Measurements from ENCODE around the gene KRABD2.

DNA sequence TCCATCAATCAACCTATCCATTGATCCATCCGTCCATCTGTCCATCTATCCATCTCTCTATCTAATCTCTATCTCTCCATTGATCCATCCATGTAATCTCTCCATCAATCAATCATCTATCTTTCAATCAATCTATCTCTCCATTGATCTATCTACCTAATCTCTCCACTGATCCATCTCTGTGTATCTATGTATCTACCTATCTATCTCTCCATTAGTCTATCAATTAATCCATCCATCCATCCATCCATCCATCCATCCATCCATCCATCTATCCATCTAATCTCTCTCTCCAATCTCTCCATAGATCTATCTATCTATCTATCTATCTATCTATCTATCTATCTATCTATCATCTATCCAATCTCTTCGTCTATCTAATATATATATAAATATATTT is 24.6 kb upstream of the KRABD2 start:
- TF ChIP-seq, protein P1, sequence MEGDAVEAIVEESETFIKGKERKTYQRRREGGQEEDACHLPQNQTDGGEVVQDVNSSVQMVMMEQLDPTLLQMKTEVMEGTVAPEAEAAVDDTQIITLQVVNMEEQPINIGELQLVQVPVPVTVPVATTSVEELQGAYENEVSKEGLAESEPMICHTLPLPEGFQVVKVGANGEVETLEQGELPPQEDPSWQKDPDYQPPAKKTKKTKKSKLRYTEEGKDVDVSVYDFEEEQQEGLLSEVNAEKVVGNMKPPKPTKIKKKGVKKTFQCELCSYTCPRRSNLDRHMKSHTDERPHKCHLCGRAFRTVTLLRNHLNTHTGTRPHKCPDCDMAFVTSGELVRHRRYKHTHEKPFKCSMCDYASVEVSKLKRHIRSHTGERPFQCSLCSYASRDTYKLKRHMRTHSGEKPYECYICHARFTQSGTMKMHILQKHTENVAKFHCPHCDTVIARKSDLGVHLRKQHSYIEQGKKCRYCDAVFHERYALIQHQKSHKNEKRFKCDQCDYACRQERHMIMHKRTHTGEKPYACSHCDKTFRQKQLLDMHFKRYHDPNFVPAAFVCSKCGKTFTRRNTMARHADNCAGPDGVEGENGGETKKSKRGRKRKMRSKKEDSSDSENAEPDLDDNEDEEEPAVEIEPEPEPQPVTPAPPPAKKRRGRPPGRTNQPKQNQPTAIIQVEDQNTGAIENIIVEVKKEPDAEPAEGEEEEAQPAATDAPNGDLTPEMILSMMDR (conservative IDR thresholded peaks at IDR 0.05; ENCODE audit: low read depth in 2 of 2), result no peak
- no peak for TF ChIP-seq REST (IDR thresholded peaks at IDR 0.05; ENCODE audit: unreplicated experiment)

All from GM23338 (cell line).